Adrenal gland (tissue), 12 donors: ENCODE results near the gene ITPRIP. TPM values are rescaled to one million over a fixed set of nuclear protein-coding genes. Genes with fewer than 3 reads are reported as not detected.

Source experiments
- DNase-seq, 7 donors: peaks; one replicate each; pipeline ENCODE4 v3.0.0-alpha.2; 2019 to 2020
- H3K27ac ChIP-seq, 5 donors: fragments of 200-600 bp; sonication (generic) in 4 of 5; 1 replicate in 3 of 5; 2 replicates in 2 of 5; pipeline versions ENCODE4 v1.5.1 to v1.8.0; 2016 to 2020; ENCODE audit warnings: mild to moderate bottlenecking in 1 of 5
- H3K27me3 ChIP-seq: fragments of 200-600 bp; 2 replicates; pipeline ENCODE4 v1.8.0; 2021
- H3K36me3 ChIP-seq, 2 donors: fragments of 200-600 bp; replicated peaks in 1 of 2; 1 replicate in 1 of 2; 2 replicates in 1 of 2; pipeline versions ENCODE4 v1.5.1 to v1.8.0; 2018 to 2022
- H3K4me1 ChIP-seq, 2 donors: fragments of 200-600 bp; replicated peaks in 1 of 2; 1 replicate in 1 of 2; 2 replicates in 1 of 2; pipeline versions ENCODE4 v1.5.1 to v1.8.0; 2018 to 2021
- H3K4me3 ChIP-seq, 4 donors: fragments of 200-600 bp; sonication (generic) in 3 of 4; one replicate each; pipeline ENCODE4 v1.5.1; 2016 to 2018
- H3K9me3 ChIP-seq, 3 donors: fragments of 200-600 bp; sonication (generic) in 1 of 3; replicated peaks in 1 of 3; 1 replicate in 2 of 3; 2 replicates in 1 of 3; pipeline versions ENCODE4 v1.5.1 to v1.8.0; 2016 to 2021
- CTCF ChIP-seq, 6 experiments: fragments of 450-650 bp in 4 of 6; fragments of 200-600 bp in 2 of 6; sonication (generic) in 1 of 6; IDR thresholded peaks; 1 replicate in 5 of 6; 2 replicates in 1 of 6; pipeline versions ENCODE4 v1.5.1 to v1.8.0; 2016 to 2021; ENCODE audit warnings: antibody characterized with exemption in 6 of 6, mild to moderate bottlenecking in 2 of 6, moderate library complexity in 1 of 6
- POLR2A ChIP-seq, 2 donors: fragments of 450-650 bp; IDR thresholded peaks; one replicate each; pipeline ENCODE4 v1.6.1; 2017; ENCODE audit warnings: antibody characterized with exemption in 2 of 2, mild to moderate bottlenecking in 2 of 2, moderate library complexity in 1 of 2
- WGBS, 4 donors: extraction: QIAGEN DNeasy Blood & Tissue Kit in 2 of 4; methylation state at CpG; one replicate each; pipeline versions ENCODE4 v1.1.5 to v1.1.7; 2013 to 2017; 5-methylcytosine and 5-hydroxymethylcytosine counted together
- intact Hi-C, 2 donors: fragments of 100-400 bp; cut with DNase I; formaldehyde crosslinking; loops; one replicate each; pipeline versions ENCODE4 v1.14.1 to v1.15.0; 2022 to 2023
- polyA plus RNA-seq, 3 donors: library from polyadenylated mRNA; stranded (reverse); fragments of 200-250 nt in 2 of 3; fragments of 350-450 nt in 1 of 3; fragmentation: Illumina TruSeq in 1 of 3; extraction: RNeasy Lipid Tissue Mini Kit (QIAGEN cat#74804) in 1 of 3; gene quantifications; one replicate each; pipeline ENCODE4 v1.2.3, GENCODE V29; 2013 to 2014
- total RNA-seq, 9 donors: library from RNA; depleted of rRNA in 4 of 9; stranded (reverse); fragments of >200 nt in 4 of 9; fragments of 120-200 nt in 1 of 9; fragmentation: NEBNext Ultra II Directional in 1 of 9; extraction: Animal tissue kit (Norgen Biotek cat#: 25700) in 1 of 9; gene quantifications; one replicate each; pipeline versions ENCODE4 v1.1.0 to v1.2.4, GENCODE V29; 2013 to 2023
- donor health status: healthy with polysubstance abuse.
- donor health status: Bipolar disorder and iron deficiency.
- donor health status: DM: yes; HTN: yes; CAD: no.
- donor health status: DM: no; HTN: no; CAD: no.
- donor health status: DM: no; HTN: no; CAD: no.
- donor health status: DM: yes; HTN: yes; CAD: no.

ITPRIP gene
- total and polyA plus RNA-seq, 12 donors: 4.2 to 27.0 (median 19.1) TPM

- Histone ChIP-seq H3K9me3 (no peaks in the 10 kb centered on the region), H3K4me1 (peaks cover 35 to 85% of the 10 kb centered on the region in 2 donors), H3K27me3 (no peaks in the 10 kb centered on the region), H3K36me3 (no peaks in the 10 kb centered on the region), H3K4me3 (no peak overlapping the region), H3K27ac (peak overlapping the region in 2 of 5 donors; percentile 37 to 88)
- DNase-seq: peak in 1 of 7 donors; percentile 4
- WGBS, 4 donors: 84 to 94% (median 90%) methylated on average over 1 of the region's 1 CpG
- intact Hi-C loops: no loop called here
- no peak for TF ChIP-seq CTCF (IDR thresholded peaks at IDR 0.05)
- no peak for TF ChIP-seq POLR2A (IDR thresholded peaks at IDR 0.05)
Observed at GRCh38 chr10:104323085-104323484, 15.2 kb downstream of the ITPRIP start.

- Histone ChIP-seq H3K4me1 (peaks cover 28 to 78% of the 10 kb centered on the region in 2 donors), H3K9me3 (no peaks in the 10 kb centered on the region), H3K27ac (peak overlapping the region in 2 of 5 donors; percentile 37 to 88), H3K36me3 (no peaks in the 10 kb centered on the region), H3K27me3 (no peaks in the 10 kb centered on the region), H3K4me3 (no peak overlapping the region)
- TF ChIP-seq CTCF (IDR thresholded peaks at IDR 0.05) (no peak), POLR2A (IDR thresholded peaks at IDR 0.05) (no peak)
- WGBS, 4 donors: 65 to 84% (median 74%) methylated on average over 4 to 7 of the region's 7 CpGs
- intact Hi-C loops: no loop called here
- DNase-seq: peak in 1 of 7 donors; percentile 19
Observed at GRCh38 chr10:104322416-104322782, 15.9 kb downstream of the ITPRIP start.

GRCh38 chr10:104321725-104322415 lies 16.4 kb downstream of the ITPRIP start:
- no peaks in the 10 kb centered on the region for H3K9me3 ChIP-seq
- 63 to 82% (median 75%) methylated on average over 8 of the region's 8 CpGs for WGBS, 4 donors
- intact Hi-C loops: no loop called here
- no peak for DNase-seq
- H3K4me1 ChIP-seq: peaks cover 23 to 73% of the 10 kb centered on the region in 2 donors
- no peaks in the 10 kb centered on the region for H3K36me3 ChIP-seq
- TF ChIP-seq POLR2A (IDR thresholded peaks at IDR 0.05): no peak
- TF ChIP-seq CTCF (IDR thresholded peaks at IDR 0.05): no peak
- no peak overlapping the region for H3K4me3 ChIP-seq
- no peaks in the 10 kb centered on the region for H3K27me3 ChIP-seq
- H3K27ac ChIP-seq: peak overlapping the region in 2 of 5 donors; percentile 37 to 88

GRCh38 chr10:104321226-104321625 lies 17.0 kb downstream of the ITPRIP start:
- Histone ChIP-seq H3K27me3 (no peaks in the 10 kb centered on the region), H3K27ac (peak overlapping the region in 2 of 5 donors; percentile 17 to 38), H3K9me3 (no peaks in the 10 kb centered on the region), H3K4me3 (no peak overlapping the region), H3K4me1 (peaks cover 18 to 67% of the 10 kb centered on the region in 2 donors), H3K36me3 (no peaks in the 10 kb centered on the region)
- intact Hi-C loops: no loop called here
- TF ChIP-seq CTCF (IDR thresholded peaks at IDR 0.05) (no peak), POLR2A (IDR thresholded peaks at IDR 0.05) (no peak)
- WGBS, 4 donors: 63 to 78% (median 67%) methylated on average over 5 to 6 of the region's 6 CpGs
- DNase-seq: no peak
